Measurements from ENCODE around the gene ARHGEF10L. TPM values are rescaled to one million over a fixed set of nuclear protein-coding genes. Genes with fewer than 3 reads are reported as not detected.

The ARHGEF10L gene
- total RNA-seq, 1 experiment from 2014 or later = 21.6 TPM

DNA sequence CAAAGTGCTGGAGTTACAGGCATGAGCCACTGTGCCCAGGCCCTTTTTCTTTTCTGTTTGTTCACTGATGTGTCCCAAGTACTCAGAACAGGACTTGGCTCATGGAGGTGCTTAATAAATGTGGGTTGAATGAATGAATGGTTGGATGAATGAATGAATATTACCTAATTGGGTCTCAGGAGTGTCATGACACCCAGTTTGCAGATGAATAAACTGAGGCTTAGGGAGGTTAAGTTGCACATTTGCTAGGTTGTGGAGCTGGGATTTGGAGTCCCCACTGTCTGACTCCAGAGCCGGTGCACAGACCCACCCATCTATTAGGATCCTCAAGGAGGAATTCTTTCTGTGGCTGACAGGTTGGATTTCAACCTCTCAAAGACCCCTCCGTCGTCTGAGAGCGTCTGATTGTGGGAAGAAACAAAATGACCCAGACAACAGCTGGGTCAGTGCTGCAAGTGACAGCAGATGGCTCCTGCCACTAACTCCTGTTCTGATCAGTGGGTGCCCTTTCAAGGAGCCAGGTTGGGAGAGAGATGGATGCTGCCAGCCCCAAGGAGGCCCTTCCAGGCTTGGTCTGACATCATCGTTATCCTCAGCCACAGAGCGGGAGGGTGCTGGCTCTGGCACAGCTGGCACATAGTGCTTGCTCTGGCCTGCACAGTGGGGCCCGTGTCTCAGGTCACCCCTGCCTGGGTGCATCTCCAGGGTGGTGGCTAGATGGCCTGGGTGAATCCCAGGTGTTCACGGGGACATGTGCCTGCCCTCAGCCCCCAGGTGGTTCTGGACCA lies 24.2 kb downstream of the ARHGEF10L start:
- Histone ChIP-seq H3F3A (ENCODE audit: insufficient read depth, low read depth) (peaks cover 44% of the 10 kb centered on the region), H3K27me3 (ENCODE audit: insufficient read depth, low read depth) (no peaks in the 10 kb centered on the region), H2AFZ (no peak overlapping the region), H3K4me3 (no peak overlapping the region), H4K20me1 (ENCODE audit: insufficient read depth) (no peaks in the 10 kb centered on the region), H3K9me2 (ENCODE audit: insufficient read depth) (no peaks in the 10 kb centered on the region), H3K36me3 (ENCODE audit: low read depth) (no peaks in the 10 kb centered on the region), H3K79me2 (ENCODE audit: low read depth) (peaks cover 62% of the 10 kb centered on the region), H3K27ac (no peak overlapping the region), H3K4me2 (no peak overlapping the region), H3K4me1 (replicated peaks; ENCODE audit: insufficient read depth) (peaks cover 53% of the 10 kb centered on the region), H3K9me3 (ENCODE audit: insufficient read depth, low read depth) (no peaks in the 10 kb centered on the region)
- ChIA-PET CTCF (no interaction called here), POLR2A (ENCODE audit: unreplicated experiment) (interaction anchor here (0.7 kb wide), 1 partner anchor 689 kb away, joined by 9 read pairs; no protein-coding TSS in a partner anchor)
- DNase-seq = no peak
- no TSS peak for BruUV-seq (replicated peaks)
- TF ChIP-seq, protein P1, sequence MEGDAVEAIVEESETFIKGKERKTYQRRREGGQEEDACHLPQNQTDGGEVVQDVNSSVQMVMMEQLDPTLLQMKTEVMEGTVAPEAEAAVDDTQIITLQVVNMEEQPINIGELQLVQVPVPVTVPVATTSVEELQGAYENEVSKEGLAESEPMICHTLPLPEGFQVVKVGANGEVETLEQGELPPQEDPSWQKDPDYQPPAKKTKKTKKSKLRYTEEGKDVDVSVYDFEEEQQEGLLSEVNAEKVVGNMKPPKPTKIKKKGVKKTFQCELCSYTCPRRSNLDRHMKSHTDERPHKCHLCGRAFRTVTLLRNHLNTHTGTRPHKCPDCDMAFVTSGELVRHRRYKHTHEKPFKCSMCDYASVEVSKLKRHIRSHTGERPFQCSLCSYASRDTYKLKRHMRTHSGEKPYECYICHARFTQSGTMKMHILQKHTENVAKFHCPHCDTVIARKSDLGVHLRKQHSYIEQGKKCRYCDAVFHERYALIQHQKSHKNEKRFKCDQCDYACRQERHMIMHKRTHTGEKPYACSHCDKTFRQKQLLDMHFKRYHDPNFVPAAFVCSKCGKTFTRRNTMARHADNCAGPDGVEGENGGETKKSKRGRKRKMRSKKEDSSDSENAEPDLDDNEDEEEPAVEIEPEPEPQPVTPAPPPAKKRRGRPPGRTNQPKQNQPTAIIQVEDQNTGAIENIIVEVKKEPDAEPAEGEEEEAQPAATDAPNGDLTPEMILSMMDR (conservative IDR thresholded peaks at IDR 0.05) = no peak
- TF ChIP-seq EZH2 (IDR thresholded peaks at IDR 0.05; ENCODE audit: low read depth) = no peak
- intact Hi-C loops (cut with micrococcal nuclease; ENCODE audit: unreplicated experiment) = no loop called here

GRCh38 chr1:17564458-17565393 lies 25.2 kb downstream of the ARHGEF10L start:
- Histone ChIP-seq H3K27me3 (ENCODE audit: insufficient read depth, low read depth) (no peaks in the 10 kb centered on the region), H3K79me2 (ENCODE audit: low read depth) (peaks cover 57% of the 10 kb centered on the region)

More at GRCh38 chr1:17564458-17565393, 25.2 kb downstream of the ARHGEF10L start:
- peaks cover 50% of the 10 kb centered on the region for H3K4me1 ChIP-seq (replicated peaks; ENCODE audit: insufficient read depth)
- H3K9me2 ChIP-seq (ENCODE audit: insufficient read depth) = no peaks in the 10 kb centered on the region
- ChIA-PET CTCF (no interaction called here), POLR2A (ENCODE audit: unreplicated experiment) (interaction anchor here (0.6 kb wide), 1 partner anchor 11 kb away, joined by 4 read pairs; no protein-coding TSS in a partner anchor)
- H3K4me3 ChIP-seq = no peak overlapping the region
- no peaks in the 10 kb centered on the region for H3K36me3 ChIP-seq (ENCODE audit: low read depth)
- no peak for TF ChIP-seq EZH2 (IDR thresholded peaks at IDR 0.05; ENCODE audit: low read depth)
- TF ChIP-seq, protein P1 (conservative IDR thresholded peaks at IDR 0.05) = no peak
- no peak overlapping the region for H3K4me2 ChIP-seq
- H3K9me3 ChIP-seq (ENCODE audit: insufficient read depth, low read depth) = no peaks in the 10 kb centered on the region
- no peak overlapping the region for H2AFZ ChIP-seq
- no TSS peak for BruUV-seq (replicated peaks)
- no peaks in the 10 kb centered on the region for H4K20me1 ChIP-seq (ENCODE audit: insufficient read depth)
- H3K27ac ChIP-seq = no peak overlapping the region
- DNase-seq = no peak
- intact Hi-C loops (cut with micrococcal nuclease; ENCODE audit: unreplicated experiment) = no loop called here
- H3F3A ChIP-seq (ENCODE audit: insufficient read depth, low read depth) = peaks cover 42% of the 10 kb centered on the region
